Activated T-cell treated with anti-CD3 and anti-CD28 coated beads for 24 hours (primary cell): ENCODE results near the gene ITFG1.
"Not testable (repeated sequence)": the region's sequence is repeated elsewhere in the genome, so short reads cannot be mapped to it uniquely, and the experiment has no call there.

Experiments
- DNase-seq: peaks from one replicate; pipeline ENCODE4 v3.0.0-alpha.2; 2020; ENCODE audit warnings: low read depth

Gene ITFG1

DNA sequence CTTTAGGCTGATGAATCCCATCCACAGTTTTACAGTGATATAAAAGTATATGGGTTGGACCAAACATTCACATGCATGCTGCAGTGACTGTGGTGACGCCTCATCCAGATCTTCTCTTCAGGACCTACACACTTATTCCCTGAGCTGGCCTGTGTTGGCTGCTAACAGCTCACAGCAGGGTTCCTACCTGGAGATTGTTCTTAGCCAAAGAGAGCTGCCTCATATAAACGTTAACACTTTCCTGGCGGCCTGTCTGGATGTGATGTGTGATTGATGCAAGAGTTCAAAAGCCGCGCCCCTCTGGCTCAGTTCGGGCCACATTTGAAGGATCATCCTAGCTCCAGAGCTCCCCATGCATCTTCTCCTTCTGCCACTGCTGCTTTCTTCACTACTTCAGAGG lies 224.1 kb downstream of the ITFG1 start:
- no peak for DNase-seq

DNA sequence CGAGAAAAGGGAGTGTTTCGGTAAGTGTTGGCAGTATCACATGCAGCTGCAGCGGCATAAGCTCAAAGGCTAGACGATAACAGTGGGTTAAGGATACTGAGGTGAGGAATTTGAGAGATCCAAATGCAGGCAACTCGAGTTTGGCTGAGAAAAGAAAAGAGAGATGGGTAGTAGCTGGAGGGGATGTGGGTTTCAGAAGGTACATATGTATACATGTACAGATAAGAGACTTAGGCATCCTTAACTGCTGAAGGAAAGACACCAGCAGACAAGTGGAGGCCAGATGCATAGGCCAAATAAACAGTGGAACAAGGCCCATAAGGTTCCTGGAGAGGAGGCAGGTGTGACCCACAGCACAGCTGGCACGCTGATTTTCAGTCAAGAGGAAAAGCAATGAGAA lies 230.6 kb downstream of the ITFG1 start:
- DNase-seq = no peak

DNA sequence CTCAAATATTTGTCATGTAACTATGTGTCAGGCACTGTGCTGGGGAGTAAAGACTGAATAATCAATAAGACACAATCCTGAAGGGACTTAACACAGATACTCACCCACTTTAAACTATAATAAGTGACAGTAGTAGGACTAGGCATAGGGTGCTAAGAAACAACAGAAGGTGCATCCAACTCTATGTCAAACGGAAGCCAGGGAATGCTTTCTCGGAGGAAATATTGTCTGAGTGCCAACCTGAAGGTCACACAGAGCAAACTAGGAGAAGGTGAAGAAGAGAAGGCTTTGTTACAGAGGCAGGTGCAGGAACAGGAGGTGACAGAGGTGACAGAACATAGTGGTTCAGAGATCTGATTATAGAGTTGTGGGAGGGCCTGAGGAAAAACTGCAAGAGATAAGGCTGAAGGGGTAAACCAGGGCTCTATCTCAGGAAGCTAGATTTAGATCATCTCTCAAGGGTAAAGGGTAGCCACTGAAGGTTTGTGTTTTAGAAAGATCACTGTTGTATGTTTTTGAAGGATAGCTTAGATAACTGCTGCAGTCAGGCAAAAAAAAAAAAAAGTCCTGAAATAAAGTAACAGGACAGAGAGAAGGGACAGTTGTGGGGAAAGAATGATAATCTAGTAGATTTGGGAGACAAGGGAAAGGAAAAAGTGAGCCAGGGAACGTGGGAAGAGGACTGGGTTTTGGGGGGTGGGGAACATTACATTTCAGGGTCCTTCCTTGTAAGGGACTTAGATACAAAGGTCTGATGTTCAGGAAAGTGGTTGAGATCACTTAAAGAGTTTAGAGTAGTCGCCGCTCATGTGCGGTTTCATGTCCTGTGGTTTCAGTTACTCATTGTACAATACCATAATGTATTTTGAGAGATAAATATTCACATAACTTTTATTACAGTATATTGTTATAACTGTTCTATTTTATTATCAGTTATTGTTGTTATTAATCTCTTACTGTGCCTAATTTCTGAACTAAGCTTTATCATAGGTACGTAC lies 231.5 kb downstream of the ITFG1 start:
- no peak for DNase-seq

DNA sequence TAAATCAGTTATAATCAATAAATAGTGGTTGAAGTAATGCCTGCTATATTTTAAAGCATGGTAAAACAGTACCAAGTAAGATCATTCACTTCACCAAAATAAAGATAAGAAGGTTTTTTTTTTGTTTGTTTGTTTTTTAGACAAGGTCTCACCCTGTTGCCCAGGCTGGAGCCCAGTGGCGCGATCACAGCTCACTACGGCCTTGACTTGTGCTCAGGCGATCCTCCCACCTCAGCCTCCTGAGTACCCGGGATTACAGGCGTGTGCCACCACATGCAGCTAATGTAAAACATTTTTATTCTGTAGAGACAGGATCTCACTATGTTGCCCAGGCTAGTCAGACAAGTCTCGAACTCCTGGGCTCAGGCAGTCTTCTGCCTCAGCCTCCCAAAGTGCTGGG lies 232.6 kb downstream of the ITFG1 start:
- DNase-seq = no peak

DNA sequence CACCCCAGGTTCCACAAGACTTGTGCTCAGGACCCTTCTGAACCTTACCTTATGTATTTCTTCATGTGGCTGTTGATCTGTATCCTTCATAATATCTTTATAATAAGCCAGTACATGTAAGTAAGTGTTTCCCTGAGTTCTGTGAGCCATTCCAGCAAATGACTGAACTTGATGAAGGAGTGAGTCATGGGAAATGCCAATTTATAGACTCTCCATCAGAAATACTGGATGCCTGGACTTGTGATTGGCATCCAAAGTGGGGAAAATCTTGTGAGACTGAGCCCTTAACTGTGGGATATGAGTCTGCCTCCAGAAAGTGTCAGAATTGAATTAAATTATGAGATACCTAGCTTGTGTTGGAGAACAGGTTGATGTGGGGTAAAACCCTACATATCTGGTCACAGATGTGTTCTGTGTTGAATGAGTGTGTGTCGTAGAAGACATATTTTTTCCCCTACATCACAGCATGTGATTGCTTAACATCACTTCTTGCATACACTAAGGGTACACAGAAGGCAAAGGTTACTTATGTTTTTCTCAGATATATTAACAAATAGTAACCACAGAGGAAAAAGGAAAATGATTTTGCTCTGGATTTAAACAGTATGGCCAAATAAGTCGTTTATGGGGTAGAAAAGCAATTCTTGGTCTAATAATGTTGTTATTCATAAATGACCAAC lies 247.0 kb downstream of the ITFG1 start:
- no peak for DNase-seq

DNA sequence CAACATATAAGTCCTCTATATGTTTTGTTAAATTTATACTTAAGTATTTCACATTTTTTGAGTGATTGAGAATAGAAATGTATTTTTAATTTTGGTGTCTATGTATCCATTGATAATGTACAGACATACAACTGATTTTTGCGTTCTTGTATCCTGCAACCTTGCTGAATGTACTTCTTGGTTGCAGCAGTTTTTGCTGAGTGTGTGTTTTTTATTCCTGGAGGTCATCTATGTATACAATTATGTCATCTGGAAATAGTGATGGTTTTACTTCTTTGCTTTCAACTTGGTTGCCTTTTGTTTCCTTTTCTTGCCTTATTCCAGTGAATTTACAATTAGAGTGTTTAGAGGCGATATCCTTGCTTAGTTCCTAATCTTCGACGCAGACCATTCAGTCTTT lies 249.6 kb downstream of the ITFG1 start:
- DNase-seq = no peak

DNA sequence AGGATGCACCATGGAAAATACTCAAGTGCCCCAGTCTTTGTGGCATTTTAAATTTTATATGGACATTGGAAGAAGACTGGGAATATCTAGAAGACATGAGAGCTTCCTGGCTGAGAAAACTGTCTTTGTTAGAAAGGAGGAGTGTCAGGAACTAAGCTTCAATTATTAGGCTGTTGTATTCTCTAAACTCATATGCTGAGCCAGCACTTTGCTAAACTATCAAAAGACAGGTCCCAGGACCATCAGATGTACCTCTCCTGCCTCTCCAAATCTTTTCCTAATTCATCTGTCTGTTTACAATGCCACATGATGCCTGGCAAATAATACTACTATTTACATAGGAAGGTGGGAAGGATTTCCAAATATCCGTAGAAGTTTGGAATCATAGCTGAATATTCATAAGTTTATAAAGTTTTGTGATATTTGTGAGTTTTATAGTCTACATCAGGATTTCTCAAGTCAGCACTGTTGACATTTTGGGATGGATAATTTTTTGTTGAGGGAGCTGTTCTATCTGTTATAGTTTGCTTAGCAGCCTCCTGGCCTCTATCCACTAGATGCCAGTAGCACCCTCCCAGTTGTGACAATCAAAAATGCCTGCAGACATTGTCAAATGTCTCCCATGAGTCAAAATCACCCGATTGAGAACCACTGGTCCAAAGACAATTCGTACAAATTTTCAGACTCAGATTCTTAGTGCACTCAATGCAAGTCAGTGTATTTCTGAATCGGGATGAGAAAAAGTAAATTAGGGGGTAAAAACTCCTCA lies 255.9 kb downstream of the ITFG1 start:
- no peak for DNase-seq

DNA sequence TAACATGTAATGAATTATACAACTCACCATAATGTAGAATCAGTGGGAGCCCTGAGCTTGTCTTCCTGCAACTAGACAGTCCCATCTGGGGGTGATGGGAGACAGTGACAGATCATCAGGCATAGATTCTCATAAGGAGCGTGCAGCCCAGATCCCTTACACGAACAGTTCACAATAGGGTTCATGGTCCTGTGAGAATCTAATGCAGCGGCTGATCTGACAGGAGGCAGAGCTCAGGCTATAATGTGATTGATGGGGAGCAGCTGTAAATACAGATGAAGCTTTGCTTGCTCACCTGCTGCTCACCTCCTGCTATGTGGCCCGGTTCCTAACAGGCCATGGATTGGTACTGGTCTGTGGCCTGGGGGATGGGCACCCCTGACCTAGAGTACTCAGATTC lies 257.4 kb downstream of the ITFG1 start:
- not testable (repeated sequence) for DNase-seq

DNA sequence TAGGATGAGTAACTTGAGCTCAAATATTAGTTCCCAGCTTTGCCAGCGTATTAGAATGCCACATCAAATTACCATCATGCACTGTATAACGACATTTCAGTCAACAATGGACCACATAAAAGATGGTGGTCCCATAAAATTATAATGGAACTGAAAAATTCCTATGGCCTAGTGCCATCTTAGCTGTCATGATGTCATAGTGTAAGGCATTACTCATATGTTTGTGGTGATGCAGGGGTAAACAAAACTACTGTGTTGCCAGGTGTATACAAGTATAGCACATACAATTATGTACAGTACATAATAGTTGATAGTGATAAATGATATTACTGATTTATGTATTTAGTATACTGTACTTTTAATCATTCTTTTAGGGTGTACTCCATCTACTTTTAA lies 262.7 kb downstream of the ITFG1 start:
- no peak for DNase-seq

DNA sequence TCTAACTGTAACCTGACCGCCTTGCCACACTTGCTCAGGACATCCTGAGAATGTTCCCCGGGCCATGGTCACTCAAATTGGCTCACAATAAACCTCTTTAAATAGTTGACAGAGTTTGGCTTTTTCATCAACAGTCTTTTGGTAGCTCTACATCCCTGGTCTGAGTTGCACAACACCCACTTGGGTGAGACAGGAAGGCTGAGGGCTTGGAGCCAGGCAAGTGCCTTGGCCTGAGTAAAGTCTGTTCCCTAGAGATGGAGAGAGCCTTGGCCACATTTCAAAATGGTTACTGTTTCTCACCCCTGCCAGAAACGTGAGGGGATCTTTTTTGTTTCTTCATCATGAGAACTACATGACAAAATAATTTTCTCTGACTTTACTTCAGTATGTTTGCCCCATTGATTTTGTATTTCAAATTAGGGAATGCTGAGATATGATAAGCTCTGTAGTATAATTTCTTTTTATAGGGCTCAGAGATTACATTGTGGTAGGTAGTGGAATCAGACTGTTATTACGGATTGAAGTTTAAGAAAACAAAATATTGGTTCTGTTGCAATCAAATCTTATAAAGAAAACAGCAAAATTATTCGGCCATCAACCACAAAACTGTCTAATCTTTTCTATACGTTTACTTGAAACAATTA lies 263.2 kb downstream of the ITFG1 start:
- DNase-seq = no peak

DNA sequence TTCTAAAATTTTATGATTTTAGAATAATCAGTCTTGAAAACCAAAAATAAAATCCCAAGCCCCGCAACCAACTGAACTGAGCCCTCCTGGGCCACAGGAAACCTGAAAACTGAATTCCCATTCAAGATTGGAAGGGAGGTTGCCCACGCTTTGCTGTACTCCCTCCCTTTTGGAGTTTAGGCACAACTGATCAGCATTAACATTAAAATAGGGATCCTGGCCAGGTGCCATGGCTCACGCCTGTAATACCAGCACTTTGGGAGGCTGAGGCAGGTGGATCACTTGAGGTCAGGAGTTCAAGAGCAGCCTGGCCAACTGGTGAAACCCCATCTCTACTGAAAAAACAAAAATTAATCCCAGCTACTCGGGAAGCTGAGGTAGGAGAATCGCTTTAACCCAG lies 264.4 kb downstream of the ITFG1 start:
- DNase-seq = no peak

DNA sequence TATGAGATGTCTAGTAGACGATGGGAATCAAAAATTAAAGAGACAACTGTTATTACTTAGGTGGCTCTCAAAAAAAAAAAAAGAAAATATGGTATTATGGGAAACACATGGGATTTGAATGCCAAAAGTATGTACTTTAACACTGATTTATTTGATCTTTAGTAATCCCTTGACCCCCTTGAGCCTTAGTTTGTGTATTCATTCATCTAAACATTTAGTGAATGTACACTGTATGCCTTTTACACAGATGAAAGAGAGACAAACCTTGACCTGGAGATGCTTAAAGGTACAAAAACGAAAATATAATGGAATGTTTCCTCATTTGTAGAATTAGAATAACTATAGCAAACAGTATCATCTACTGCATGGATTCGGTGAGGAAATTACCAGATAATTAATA lies 278.5 kb downstream of the ITFG1 start:
- DNase-seq = no peak

DNA sequence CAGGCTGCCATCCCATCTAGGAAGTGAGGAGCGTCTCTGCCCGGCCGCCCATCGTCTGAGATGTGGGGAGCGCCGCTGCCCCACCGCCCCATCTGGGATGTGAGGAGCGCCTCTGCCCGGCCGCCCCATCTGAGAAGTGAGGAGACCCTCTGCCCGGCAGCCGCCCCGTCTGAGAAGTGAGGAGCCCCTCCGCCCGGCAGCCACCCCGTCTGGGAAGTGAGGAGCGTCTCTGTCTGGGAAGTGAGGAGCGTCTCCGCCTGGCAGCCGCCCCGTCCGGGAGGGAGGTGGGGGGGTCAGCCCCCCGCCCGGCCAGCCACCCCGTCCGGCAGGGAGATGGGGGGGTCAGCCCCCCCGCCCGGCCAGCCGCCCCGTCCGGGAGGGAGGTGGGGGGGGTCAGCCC lies 279.8 kb downstream of the ITFG1 start:
- DNase-seq = not testable (repeated sequence)

DNA sequence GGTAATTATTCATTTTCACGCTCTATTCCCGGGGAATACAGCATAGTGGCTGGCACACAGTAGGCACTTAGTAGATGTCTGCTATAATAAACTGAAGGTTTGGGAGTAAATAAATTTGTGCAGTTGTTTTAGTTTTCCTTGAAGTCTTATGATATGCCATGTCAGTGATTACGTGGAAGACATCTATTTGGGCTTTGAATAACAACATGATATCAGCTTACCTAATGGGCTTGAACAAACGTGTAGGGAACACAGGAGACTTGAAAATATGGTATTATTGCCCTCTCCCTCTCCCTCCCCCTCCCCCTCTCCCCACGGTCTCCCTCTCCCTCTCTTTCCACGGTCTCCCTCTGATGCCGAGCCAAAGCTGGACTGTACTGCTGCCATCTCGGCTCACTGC lies 280.8 kb downstream of the ITFG1 start:
- no peak for DNase-seq

DNA sequence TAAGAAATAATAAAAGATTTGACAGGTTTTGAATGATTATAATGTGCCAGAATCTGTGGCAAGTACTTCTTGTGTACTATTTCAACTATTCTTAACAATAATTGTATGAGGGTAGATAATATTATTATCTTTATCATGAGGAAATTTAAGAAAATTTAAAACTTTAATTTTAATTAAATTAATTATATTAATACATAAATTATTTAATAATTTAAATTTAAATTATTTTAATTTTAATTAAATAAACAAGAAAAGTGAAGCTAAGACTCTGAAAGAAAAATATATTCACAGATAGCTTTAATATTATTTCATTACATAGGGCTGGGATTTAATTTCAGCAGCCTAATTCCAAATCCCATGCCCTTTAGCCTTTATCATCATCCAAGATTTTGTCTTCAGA lies 285.7 kb downstream of the ITFG1 start:
- DNase-seq = no peak

DNA sequence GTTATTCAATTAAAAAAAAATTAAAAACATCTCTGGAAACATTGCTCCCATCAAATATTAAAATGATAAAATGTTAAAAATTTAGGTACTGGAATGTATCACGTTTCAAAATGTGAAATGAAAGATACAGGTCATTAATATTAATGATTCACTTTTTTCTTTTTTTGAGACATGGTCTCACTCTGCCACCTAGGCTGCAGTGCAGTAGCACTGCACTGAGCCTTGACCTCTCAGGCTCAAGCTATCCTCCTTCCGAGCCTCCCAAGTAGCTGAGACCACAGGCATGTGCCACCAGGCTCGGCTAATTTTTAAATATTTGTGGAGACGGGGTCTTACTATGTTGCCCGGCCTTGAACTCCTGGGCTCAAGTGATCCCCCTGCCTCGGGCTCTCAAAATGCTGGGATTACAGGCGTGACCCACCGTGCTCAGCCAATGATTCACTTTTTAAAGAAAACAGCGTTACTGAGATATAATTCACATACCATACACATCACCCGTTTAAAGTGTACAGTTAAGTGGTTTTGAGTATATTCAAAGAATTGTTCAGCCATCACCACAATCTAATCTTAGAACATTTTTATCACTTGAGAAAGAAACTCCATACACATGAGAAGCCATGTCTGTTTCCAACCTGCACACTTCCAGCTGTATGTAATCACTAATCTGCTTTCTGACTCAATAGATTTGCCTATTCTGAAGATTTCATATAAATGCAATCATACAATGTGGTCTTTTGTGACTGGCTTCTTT lies 298.0 kb downstream of the ITFG1 start:
- DNase-seq = no peak

DNA sequence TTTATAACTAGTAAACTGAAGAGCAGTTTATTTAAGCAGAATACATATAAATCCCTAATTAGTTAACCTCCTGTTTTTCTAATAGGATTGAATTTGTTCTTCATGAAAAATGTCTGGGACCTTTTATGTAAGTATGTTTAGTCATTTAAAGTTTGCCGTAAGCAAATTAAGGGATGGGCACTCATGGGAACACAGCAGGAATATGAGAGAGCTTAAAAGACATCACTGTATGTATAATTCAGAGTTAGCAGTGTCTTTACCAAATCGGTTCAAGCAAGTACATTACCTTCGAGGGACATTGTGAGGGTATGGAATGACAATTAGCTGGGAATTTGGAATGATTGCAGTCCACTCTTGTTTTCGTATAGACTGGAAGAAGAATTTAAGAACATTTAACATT lies 299.4 kb downstream of the ITFG1 start:
- no peak for DNase-seq

DNA sequence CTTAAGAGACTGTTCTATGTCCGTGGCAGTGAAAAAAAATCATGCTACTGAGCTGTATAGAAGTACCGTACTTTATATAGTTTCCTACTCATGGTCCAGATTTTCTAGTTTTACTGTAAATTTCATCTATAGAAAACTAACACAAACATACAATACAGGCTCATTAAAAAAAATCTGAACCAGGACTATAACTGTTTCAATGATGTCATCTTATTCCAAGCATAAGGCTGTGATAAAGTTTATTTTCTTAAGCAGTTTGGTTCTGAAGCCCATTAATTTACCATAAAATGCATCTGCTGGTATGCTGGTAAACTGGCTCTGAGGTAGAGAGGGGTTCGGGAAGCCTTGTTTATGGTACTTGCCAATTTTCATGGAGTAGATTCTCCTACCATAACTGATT lies 300.4 kb downstream of the ITFG1 start:
- no peak for DNase-seq

DNA sequence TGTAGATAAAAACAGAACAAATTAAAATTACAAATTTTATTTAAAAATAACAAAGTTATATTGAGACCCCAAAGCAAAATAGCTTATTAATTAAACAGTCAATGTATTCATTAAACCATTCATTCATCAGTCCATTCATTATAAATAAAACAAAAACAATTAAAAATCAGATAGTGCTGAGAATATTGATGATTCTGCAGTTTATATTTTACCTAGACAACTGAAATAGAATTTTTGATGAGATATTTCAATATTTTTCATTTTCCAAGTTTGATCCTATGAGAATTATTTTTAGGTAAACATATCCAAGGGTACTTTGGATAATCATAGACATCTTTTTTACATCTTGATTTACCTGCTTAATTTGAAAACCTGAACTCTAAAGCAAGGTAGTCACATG lies 301.9 kb downstream of the ITFG1 start:
- DNase-seq = no peak

DNA sequence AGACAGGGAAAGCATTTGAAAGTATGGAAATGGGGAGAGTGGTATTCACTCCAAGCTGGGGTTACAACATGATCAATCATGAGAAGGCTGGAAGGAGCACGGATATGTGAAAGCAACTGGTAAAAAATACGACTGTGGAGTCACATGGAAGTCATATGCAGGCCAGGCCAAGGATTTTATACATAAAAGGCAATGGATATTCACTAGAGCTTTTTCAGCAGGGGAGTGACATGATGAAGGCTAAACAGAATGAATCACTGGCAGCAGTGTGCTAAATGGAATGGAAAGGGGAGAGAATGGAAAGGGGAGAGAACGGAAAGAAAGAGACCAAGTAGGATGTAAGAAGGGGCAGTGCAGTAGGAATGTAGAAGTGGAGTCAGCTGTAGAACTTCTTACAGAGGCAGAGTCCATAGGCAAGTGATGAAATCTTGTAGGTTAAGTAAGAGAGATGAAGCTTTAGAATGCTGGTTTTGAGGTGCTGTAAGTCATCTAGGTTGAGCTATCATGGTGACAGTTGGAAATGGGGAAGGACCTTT lies 304.1 kb downstream of the ITFG1 start:
- DNase-seq = no peak

DNA sequence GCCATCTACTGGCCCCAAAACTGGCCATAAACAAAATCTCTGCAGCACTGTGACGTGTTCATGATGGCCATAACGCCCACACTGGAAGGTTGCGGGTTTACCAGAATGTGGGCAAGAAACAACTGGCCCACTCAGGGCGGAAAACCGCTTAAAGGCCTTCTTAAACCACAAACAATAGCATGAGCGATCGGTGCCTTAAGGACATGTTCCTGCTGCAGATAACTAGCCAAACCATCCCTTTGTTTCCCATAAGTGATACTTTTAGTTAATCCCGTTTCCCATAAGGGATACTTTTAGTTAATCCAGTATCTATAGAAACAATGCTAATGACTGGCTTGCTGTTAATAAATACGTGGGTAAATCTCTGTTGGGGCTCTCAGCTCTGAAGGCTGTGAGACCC lies 308.4 kb downstream of the ITFG1 start:
- DNase-seq = not testable (repeated sequence)
